GM12874 (cell line): Measurements from ENCODE around the gene ADCYAP1.

ENCODE experiments used
- CTCF ChIP-seq: IDR thresholded peaks from 2 replicates; pipeline ENCODE4 v1.5.1; 2011; ENCODE audit warnings: low read depth, mild to moderate bottlenecking, control low read depth, low read length, moderate library complexity; ENCODE audit not compliant: insufficient read depth

The ADCYAP1 gene

DNA sequence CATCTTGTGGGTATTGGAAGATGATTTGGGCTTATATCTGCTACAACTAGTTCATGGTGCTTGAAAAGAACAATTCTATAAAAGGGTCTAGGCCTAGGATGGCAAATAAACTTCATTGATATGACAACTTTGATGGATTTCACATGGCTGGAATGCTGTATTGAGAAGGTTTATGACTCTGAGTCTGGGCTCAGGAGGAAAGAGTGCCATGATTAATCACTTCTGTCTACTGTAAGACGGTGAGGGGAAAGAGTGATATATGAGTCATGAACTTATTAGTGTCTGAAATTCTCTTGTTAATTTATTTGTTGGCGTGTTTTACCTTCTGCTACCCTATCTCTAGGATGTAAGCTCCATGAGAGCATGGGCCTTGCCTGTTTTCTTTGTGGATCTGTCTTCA lies 17.0 kb upstream of the ADCYAP1 start:
- no peak for TF ChIP-seq CTCF

DNA sequence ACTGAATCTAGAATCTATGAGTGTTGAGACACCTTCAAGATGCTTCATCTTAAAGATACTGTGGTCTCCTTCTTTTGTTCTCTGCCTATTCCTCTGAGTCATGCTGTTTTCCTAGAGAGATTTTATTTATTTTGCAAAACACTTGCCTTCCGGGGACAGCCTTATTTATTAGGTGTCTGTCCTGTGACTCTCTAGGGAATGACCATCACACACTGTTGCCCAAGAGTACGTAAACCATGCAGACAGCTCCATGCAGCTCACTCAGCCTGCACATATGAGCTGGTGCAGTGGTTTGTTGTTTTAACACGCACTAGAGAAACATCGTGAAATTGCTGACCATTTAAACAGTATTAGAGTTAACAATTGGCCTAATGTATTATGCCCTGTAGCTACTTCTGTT lies 12.4 kb upstream of the ADCYAP1 start:
- no peak for TF ChIP-seq CTCF

- TF ChIP-seq CTCF = no peak
Measured at GRCh38 chr18:896315-896714, 8.4 kb upstream of the ADCYAP1 start.

DNA sequence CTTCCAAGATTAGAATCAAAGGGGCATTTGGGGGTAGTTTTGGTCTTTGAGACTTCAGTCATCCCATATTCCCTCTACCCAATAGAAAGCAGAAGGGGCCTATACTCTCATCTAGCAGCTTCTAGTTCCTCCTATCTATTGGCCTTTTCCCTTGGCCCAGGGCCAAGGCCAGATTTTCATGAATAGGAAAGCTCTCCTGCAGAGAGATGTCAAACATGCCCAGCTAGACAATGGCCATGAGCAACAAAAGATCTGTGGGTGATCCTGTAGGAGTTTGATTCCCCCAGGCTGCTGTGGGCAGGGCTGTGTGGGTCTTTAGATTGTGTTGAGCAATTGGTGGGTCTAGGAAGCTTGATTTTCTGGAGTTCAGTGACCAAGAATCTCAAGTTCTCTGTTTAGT lies 2.9 kb upstream of the ADCYAP1 start:
- no peak for TF ChIP-seq CTCF

DNA sequence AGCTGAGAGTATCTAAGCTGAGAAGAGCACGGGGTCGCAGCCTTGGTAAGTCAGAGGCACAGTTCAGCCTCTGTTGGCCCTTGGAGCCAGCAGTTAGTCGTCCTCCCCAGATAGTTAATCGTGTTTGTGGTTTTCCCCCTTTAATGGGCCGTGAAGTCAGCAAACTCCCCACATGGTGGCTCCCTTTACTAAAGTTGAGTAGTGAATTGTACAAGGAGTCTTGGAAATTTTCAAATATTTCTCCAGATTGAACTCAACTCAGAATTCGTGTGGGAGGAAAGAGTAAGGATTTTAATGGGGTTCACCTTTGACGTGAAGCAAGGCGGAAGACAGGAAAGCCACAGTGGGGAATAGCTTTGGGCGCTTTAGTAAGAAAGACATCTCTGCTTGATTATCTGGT lies 2.4 kb upstream of the ADCYAP1 start:
- no peak for TF ChIP-seq CTCF

DNA sequence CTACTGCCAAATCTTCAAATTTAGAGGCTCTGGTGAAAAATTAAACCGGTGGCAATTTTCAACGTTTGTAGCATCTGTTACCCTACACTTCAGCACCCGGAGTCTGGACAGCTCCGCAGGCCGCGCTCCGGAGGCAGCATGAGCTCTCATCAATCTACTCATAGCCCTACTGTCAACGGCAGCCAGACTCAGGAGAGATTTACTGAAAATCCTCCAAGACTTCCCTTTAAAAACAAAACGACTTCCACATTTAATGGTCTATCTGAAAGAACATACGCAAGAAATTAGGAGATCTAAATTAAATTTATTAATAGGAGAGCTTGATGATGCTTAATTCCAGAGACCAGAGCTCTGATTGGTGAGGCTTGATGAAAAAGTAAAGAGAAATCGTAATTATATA lies 970 bp upstream of the ADCYAP1 start:
- no peak for TF ChIP-seq CTCF

DNA sequence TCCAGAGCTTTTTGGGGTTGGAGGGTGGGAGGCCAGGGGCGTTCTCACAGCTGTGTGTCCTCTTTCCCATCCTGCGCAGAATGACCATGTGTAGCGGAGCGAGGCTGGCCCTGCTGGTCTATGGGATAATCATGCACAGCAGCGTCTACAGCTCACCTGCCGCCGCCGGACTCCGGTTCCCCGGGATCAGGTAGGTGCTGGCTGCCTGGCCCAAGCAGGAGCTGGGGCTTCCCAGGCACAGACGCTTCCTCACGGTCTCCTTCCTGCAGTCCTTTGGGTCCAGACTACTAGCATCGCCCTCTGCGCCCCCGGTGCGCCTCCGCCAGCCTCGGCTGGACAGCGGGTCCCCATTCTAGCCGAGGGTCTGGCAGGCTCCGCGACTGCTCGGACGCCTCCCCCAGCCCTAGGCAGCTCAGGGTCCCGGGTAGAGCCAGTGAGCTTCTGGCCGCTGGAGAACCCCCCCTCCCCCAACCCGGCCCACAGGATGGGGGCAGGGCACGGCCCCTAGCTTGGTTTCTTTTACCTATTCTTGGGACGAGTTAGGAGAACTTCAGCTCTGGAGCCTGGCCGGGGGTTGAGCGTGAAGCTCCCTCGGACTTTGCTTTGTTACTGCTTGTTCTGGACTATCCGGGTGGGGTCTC lies 756 bp downstream of the ADCYAP1 start:
- no peak for TF ChIP-seq CTCF

DNA sequence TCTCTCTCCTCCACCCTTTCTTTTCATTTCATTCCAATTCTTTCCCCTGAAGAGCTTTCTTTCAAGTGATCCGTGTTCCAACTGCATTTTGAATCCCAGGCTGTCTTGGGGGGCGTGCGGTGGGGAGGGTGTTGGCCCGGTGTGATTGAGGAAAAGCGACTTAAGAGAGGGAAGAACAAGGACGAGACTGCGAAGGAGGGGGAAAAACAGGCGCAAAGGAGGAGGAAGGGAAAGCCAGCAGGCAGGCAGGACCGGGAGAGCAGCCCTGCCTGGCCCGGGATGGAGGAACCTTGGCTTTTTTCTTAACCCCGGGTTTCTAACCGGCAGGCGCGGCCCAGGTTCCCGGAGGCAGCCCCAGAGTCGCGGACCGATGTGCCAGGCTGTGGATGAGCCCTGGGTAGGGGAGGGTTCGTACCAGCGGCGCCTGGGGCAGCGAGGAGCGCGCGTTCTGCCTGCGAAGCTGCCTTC lies 1.3 kb downstream of the ADCYAP1 start:
- TF ChIP-seq CTCF = no peak
